ENCODE results near the gene EFNA4. TPM values are rescaled to one million over a fixed set of nuclear protein-coding genes. Genes with fewer than 3 reads are reported as not detected.

The EFNA4 gene
- total and polyA plus RNA-seq, 9 of the 15 experiments (the other 6 are each of a cell fraction or from before 2014, with no cell fraction given) = 0.68 to 7.4 (median 6.1) TPM

- TF ChIP-seq ZBTB40 (IDR thresholded peaks at IDR 0.05) = peak; percentile 13; the same call in 1 of the 2 replicates
- no peak for TF ChIP-seq ZBTB40 (CRISPR knock-in tag; IDR thresholded peaks at IDR 0.05)
- TF ChIP-seq MAZ (CRISPR knock-in tag; conservative IDR thresholded peaks at IDR 0.05 in 1 of 2, IDR thresholded peaks at IDR 0.05 in 1 of 2) = peak; percentile 2 to 18; a peak in 1 of 4 replicates
- TF ChIP-seq NCOR1 (IDR thresholded peaks at IDR 0.05) = no peak
- TF ChIP-seq SAFB (IDR thresholded peaks at IDR 0.05; ENCODE audit: borderline replicate concordance, low read depth, low read length) = no peak
- TF ChIP-seq ETV1 (tag; conservative IDR thresholded peaks at IDR 0.05; ENCODE audit: low read depth) = no peak
- TF ChIP-seq ETV5 (CRISPR knock-in tag; IDR thresholded peaks at IDR 0.05; ENCODE audit: low read depth) = no peak
- no peak for TF ChIP-seq RFX7 (CRISPR knock-in tag; IDR thresholded peaks at IDR 0.05)
- TF ChIP-seq SPI1 (IDR thresholded peaks at IDR 0.05; ENCODE audit: borderline replicate concordance, low read depth, low read length) = no peak
- TF ChIP-seq, protein P1, sequence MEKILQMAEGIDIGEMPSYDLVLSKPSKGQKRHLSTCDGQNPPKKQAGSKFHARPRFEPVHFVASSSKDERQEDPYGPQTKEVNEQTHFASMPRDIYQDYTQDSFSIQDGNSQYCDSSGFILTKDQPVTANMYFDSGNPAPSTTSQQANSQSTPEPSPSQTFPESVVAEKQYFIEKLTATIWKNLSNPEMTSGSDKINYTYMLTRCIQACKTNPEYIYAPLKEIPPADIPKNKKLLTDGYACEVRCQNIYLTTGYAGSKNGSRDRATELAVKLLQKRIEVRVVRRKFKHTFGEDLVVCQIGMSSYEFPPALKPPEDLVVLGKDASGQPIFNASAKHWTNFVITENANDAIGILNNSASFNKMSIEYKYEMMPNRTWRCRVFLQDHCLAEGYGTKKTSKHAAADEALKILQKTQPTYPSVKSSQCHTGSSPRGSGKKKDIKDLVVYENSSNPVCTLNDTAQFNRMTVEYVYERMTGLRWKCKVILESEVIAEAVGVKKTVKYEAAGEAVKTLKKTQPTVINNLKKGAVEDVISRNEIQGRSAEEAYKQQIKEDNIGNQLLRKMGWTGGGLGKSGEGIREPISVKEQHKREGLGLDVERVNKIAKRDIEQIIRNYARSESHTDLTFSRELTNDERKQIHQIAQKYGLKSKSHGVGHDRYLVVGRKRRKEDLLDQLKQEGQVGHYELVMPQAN (IDR thresholded peaks at IDR 0.05; ENCODE audit: borderline replicate concordance) = peak; percentile 67; the same call in 1 of the 2 replicates
- TF ChIP-seq BACH1 (tag; IDR thresholded peaks at IDR 0.05) = no peak
- TF ChIP-seq STAT5A (IDR thresholded peaks at IDR 0.05; ENCODE audit: borderline replicate concordance, low read length) = no peak
- no peak for TF ChIP-seq KLF10 (CRISPR knock-in tag; IDR thresholded peaks at IDR 0.05)
- no peak for TF ChIP-seq GTF2A2 (tag; IDR thresholded peaks at IDR 0.05)
- TF ChIP-seq CBX2 (IDR thresholded peaks at IDR 0.05; ENCODE audit: insufficient read depth, low read length, poor library complexity, severe bottlenecking) = no peak
- TF ChIP-seq SNRNP70 (optimal IDR thresholded peaks at IDR 0.05; ENCODE audit: low read depth, low read length) = no peak
These were observed 731 bp downstream of the EFNA4 start (continued) for GRCh38 chr1:155064111-155064831.

All from K562 (cell line).